Upper lobe of left lung (tissue), 6 donors: ENCODE data around the gene SLC50A1. TPM values are rescaled to one million over a fixed set of nuclear protein-coding genes. Genes with fewer than 3 reads are reported as not detected.

Source experiments
- ATAC-seq, 2 donors: fragments of 200-7000 bp; cut with Tn5 transposase; one replicate each; pipeline ENCODE4 v1.9.1; 2022; ENCODE audit warnings: mild to moderate bottlenecking in 2 of 2, moderate library complexity in 2 of 2; ENCODE audit not compliant: low FRiP score in 2 of 2
- DNase-seq, 2 donors: peaks; one replicate each; pipeline ENCODE4 v3.0.0-alpha.2; 2019 to 2020
- H3K27ac ChIP-seq, 4 donors: fragments of 200-600 bp; sonication (generic); one replicate each; pipeline ENCODE4 v1.5.1; 2016 to 2019
- H3K27me3 ChIP-seq, 4 donors: fragments of 200-600 bp; sonication (generic); one replicate each; pipeline ENCODE4 v1.5.1; 2017 to 2019
- H3K36me3 ChIP-seq, 4 donors: fragments of 200-600 bp; sonication (generic); one replicate each; pipeline ENCODE4 v1.5.1; 2016 to 2019
- H3K4me1 ChIP-seq, 4 donors: fragments of 200-600 bp; sonication (generic); one replicate each; pipeline ENCODE4 v1.5.1; 2018 to 2019
- H3K4me3 ChIP-seq, 4 donors: fragments of 200-600 bp; sonication (generic); one replicate each; pipeline ENCODE4 v1.5.1; 2017 to 2019; ENCODE audit warnings: mild to moderate bottlenecking in 2 of 4, moderate library complexity in 1 of 4
- H3K9me3 ChIP-seq, 4 donors: fragments of 200-600 bp; sonication (generic); one replicate each; pipeline ENCODE4 v1.5.1; 2018 to 2019
- EP300 ChIP-seq, 4 donors: sonication (generic); formaldehyde crosslinking; IDR thresholded peaks; one replicate each; pipeline ENCODE4 v1.5.1; 2017; ENCODE audit warnings: antibody characterized with exemption in 4 of 4, control low read depth in 2 of 4
- POLR2A ChIP-seq, 4 donors: fragments of 450-650 bp; IDR thresholded peaks; one replicate each; pipeline ENCODE4 v1.5.1; 2016 to 2017; ENCODE audit warnings: antibody characterized with exemption in 4 of 4, mild to moderate bottlenecking in 2 of 4
- POLR2AphosphoS5 ChIP-seq, 2 donors: sonication (generic); formaldehyde crosslinking; IDR thresholded peaks; one replicate each; pipeline ENCODE4 v1.5.1; 2017; ENCODE audit warnings: antibody characterized with exemption in 2 of 2
- WGBS, 2 donors: methylation state at CpG; one replicate each; pipeline ENCODE4 v1.1.5; 2017 to 2018; 5-methylcytosine and 5-hydroxymethylcytosine counted together
- total RNA-seq, 6 donors: library from RNA; depleted of rRNA in 4 of 6; stranded (reverse); fragments of >200 nt in 4 of 6; gene quantifications; one replicate each; pipeline versions ENCODE4 v1.1.0 to v1.2.1, GENCODE V29; 2016 to 2021
- TF ChIP-seq, protein P1 (sequence below), 6 experiments: fragments of 450-650 bp in 4 of 6; fragments of 200-600 bp in 2 of 6; sonication (generic) in 2 of 6; IDR thresholded peaks; one replicate each; pipeline ENCODE4 v1.5.1; 2016 to 2019; ENCODE audit warnings: antibody characterized with exemption in 6 of 6
- donor health status: DM: no; HTN: no; CAD: no; lungs with moderate emphysema.
- donor health status: DM: no; HTN: yes; CAD: no; lungs with severe emphysema.

SLC50A1 gene
- total RNA-seq, 6 donors from 2014 or later, result 19.9 to 49.9 (median 42.7) TPM

- H3K9me3 ChIP-seq, result no peaks in the 10 kb centered on the region
- H3K27me3 ChIP-seq, result peaks cover 0 to 7% (median 2%) of the 10 kb centered on the region in 4 donors
- peaks cover 41 to 45% (median 43%) of the 10 kb centered on the region in 4 donors for H3K4me1 ChIP-seq
- no peak for TF ChIP-seq POLR2AphosphoS5 (IDR thresholded peaks at IDR 0.05)
- TF ChIP-seq EP300 (IDR thresholded peaks at IDR 0.05), result no peak
- no peak for TF ChIP-seq POLR2A (IDR thresholded peaks at IDR 0.05)
- TF ChIP-seq, protein P1, sequence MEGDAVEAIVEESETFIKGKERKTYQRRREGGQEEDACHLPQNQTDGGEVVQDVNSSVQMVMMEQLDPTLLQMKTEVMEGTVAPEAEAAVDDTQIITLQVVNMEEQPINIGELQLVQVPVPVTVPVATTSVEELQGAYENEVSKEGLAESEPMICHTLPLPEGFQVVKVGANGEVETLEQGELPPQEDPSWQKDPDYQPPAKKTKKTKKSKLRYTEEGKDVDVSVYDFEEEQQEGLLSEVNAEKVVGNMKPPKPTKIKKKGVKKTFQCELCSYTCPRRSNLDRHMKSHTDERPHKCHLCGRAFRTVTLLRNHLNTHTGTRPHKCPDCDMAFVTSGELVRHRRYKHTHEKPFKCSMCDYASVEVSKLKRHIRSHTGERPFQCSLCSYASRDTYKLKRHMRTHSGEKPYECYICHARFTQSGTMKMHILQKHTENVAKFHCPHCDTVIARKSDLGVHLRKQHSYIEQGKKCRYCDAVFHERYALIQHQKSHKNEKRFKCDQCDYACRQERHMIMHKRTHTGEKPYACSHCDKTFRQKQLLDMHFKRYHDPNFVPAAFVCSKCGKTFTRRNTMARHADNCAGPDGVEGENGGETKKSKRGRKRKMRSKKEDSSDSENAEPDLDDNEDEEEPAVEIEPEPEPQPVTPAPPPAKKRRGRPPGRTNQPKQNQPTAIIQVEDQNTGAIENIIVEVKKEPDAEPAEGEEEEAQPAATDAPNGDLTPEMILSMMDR (IDR thresholded peaks at IDR 0.05), result no peak
- H3K4me3 ChIP-seq, result no peak overlapping the region
- 70 to 82% methylated on average over 5 of the region's 5 CpGs for WGBS, 2 donors
- ATAC-seq (no peak), DNase-seq (no peak)
- peaks cover 0 to 25% (median 14%) of the 10 kb centered on the region in 4 donors for H3K36me3 ChIP-seq
- no peak overlapping the region for H3K27ac ChIP-seq
Observed at GRCh38 chr1:155169541-155169940, 33.9 kb downstream of the SLC50A1 start.

DNA sequence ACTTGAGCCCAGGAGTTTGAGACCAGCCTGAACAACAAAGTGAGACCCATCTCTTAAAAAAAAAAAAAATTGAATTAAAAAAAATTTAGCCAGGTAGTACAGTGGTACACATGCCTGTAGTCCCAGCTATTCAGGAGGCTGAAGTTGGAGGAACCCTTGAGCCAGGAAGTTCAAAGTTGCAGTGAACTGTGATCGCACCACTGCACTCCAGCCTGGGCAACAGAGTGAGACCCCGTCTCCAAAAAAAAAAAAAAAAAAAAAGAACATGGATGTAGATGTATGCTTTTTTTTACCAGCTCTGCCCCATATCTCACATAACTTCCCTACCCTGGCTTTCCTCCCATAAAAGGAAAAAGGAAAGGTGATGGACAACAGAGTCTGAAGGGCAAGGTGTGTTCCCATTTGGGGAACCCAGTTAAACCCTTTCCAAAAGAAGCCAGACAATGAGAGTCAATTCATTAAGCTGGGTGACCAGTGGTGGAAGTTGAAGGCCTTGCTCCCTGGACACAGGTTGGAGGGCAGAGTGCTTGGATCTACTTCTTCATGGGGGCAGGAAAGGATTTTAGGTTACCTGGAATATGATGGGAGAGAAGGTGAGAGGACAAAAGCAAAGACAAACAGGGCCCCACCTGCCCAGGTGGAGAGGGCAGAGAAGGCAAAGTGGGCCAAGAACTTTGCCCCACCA lies 34.6 kb downstream of the SLC50A1 start:
- Histone ChIP-seq H3K36me3 (peaks cover 0 to 25% (median 14%) of the 10 kb centered on the region in 4 donors), H3K27ac (no peak overlapping the region), H3K9me3 (no peaks in the 10 kb centered on the region), H3K27me3 (peaks cover 0 to 7% (median 3%) of the 10 kb centered on the region in 4 donors), H3K4me3 (no peak overlapping the region), H3K4me1 (peaks cover 44 to 48% (median 46%) of the 10 kb centered on the region in 4 donors)
- no peak for DNase-seq
- ATAC-seq, result no peak
- TF ChIP-seq POLR2AphosphoS5 (IDR thresholded peaks at IDR 0.05) (no peak), EP300 (IDR thresholded peaks at IDR 0.05) (no peak), POLR2A (IDR thresholded peaks at IDR 0.05) (no peak)
- WGBS, 2 donors, result 93 to 100% methylated on average over 2 of the region's 2 CpGs

DNA sequence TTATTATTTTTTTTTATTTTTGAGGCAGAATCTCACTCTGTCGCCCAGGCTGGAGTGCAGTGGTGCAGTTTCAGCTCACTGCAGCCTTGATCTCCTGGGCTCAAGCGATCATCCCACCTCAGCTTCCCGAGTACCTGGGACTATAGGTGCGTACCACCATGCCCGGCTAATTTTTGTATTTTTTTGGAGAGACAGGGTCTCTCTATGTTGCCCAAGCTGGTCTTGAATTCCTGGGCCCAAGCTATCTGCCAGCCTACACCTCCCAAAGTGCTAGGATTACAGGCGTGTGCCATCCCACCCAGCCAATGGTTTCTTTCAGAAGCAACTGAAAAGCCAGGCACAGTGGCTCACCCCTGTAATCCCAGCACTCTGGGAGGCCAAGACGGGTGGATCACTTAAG lies 35.2 kb downstream of the SLC50A1 start:
- WGBS, 2 donors, result 95 to 97% methylated on average over 7 of the region's 7 CpGs
- TF ChIP-seq POLR2A (IDR thresholded peaks at IDR 0.05) (no peak), POLR2AphosphoS5 (IDR thresholded peaks at IDR 0.05) (no peak), EP300 (IDR thresholded peaks at IDR 0.05) (no peak)
- TF ChIP-seq, protein P1 (IDR thresholded peaks at IDR 0.05), result no peak
- Histone ChIP-seq H3K27me3 (peaks cover 0 to 7% (median 3%) of the 10 kb centered on the region in 4 donors), H3K36me3 (peaks cover 0 to 25% (median 14%) of the 10 kb centered on the region in 4 donors), H3K27ac (no peak overlapping the region), H3K9me3 (no peaks in the 10 kb centered on the region), H3K4me3 (no peak overlapping the region), H3K4me1 (peaks cover 44 to 49% (median 44%) of the 10 kb centered on the region in 4 donors)
- no peak for ATAC-seq
- no peak for DNase-seq

DNA sequence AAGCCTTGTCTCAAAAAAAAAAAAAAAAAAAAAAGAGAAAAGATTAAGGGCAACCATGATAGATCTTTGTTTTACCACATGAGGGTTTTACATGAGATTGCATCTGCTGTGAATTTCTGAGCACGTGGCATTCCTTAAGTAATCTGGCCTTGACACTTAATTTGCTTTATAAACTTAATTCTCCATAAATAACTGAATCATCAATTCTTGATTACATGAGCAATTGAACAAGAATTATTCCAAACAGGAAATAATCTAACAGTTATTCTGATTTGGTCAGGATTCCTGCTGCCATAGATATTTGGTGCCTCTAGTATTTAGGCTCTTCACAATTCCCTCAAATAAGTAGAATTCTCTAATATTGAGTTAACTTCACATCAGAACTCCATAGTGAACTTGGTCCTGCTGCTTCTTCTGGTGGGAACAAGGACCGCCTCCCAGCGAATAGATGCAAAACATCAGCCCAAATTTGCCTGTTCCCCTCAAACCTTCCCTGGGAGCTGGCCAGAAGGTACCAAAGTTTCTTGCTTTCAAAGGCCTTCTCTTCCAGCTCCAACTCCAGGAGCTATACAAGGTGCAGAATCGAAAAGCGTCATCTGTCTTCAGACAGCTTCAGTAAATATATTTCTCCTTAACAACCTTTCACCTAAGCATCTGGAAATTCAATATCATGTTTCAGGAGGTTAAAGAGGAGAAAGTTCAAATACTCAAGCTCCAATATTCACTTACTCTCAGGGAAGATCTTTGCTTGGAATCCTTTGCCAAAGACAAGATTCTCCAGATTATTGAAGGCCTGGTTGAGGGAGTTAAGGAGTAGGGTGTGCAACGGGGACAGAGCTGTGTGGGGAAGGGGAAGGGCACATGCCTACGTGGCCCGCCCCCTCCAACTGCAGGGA lies 36.4 kb downstream of the SLC50A1 start:
- no peaks in the 10 kb centered on the region for H3K9me3 ChIP-seq
- TF ChIP-seq POLR2AphosphoS5 (IDR thresholded peaks at IDR 0.05) (no peak), EP300 (IDR thresholded peaks at IDR 0.05) (no peak), POLR2A (IDR thresholded peaks at IDR 0.05) (no peak)
- TF ChIP-seq, protein P1 (IDR thresholded peaks at IDR 0.05), result no peak
- ATAC-seq (peak; percentile 6 to 26), DNase-seq (no peak)
- H3K4me1 ChIP-seq, result peaks cover 37 to 49% (median 40%) of the 10 kb centered on the region in 4 donors
- 48 to 50% methylated on average over 8 of the region's 8 CpGs for WGBS, 2 donors
- H3K27me3 ChIP-seq, result peaks cover 0 to 7% (median 3%) of the 10 kb centered on the region in 4 donors
- peak overlapping the region; percentile 71 to 94 (median 92) for H3K4me3 ChIP-seq
- H3K36me3 ChIP-seq, result peaks cover 0 to 25% (median 14%) of the 10 kb centered on the region in 4 donors
- peak overlapping the region; percentile 91 to 99 (median 96) for H3K27ac ChIP-seq
